NCI-H2107 (cell line): Measurements from ENCODE around the gene XBP1.
A peak's percentile ranks its signal among the peaks of the same experiment; 100 is the strongest.
"Not testable (repeated sequence)": the region's sequence is repeated elsewhere in the genome, so short reads cannot be mapped to it uniquely, and the experiment has no call there.

Experiments used
- DNase-seq: peaks from one replicate; lab custom pipeline; 2025; lab: John Stamatoyannopoulos, UW

The XBP1 gene

GRCh38 chr22:28800308-28801041 lies at the start of gene XBP1:
Gene XBP1, minus strand, starts transcription at chr22:28800569.
- peak; percentile 31 for DNase-seq

DNA sequence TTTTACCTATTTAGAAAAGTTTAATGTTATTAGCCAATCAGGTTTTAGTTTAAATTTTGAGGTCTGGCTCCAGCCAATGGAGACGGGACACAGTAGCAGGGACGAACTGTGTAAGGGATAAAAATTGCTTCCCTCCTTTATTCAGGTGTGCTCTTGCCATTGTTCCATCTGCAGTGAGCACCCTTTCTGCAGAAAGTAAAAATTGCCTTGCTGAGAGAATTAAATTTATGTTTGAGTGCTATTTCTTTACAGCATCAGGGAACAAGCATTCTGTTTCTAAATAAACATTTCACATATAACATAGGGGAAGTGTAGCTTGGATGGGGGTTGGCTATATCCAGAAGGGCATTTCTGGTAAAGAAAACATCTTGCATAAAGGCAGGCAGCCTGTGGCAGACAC lies 46.6 kb upstream of the XBP1 start:
- DNase-seq = no peak

DNA sequence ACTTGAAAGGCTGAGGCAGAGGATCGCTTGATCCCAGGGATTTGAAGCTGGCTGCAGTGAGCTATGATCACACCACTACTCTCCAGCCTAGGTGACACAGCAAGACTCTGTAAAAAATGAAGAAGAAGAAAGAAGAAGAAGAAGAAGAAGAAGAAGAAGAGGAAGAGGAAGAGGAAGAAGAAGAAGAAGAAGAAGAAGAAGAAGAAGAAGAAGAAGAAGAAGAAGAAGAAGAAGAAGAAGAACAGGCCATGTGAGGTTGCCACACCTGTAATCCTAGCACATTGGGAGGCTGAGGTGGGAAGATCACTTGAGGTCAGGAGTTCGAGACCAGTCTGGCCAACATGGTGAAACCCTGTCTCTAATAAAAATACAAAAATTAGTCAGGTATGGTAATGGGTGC lies 43.9 kb upstream of the XBP1 start:
- DNase-seq = not testable (repeated sequence)

- no peak for DNase-seq
Measured at GRCh38 chr22:28843633-28844032, 43.3 kb upstream of the XBP1 start.

- DNase-seq = no peak
Measured at GRCh38 chr22:28841111-28841510, 40.7 kb upstream of the XBP1 start.

- no peak for DNase-seq
Measured at GRCh38 chr22:28838971-28839370, 38.6 kb upstream of the XBP1 start.

DNA sequence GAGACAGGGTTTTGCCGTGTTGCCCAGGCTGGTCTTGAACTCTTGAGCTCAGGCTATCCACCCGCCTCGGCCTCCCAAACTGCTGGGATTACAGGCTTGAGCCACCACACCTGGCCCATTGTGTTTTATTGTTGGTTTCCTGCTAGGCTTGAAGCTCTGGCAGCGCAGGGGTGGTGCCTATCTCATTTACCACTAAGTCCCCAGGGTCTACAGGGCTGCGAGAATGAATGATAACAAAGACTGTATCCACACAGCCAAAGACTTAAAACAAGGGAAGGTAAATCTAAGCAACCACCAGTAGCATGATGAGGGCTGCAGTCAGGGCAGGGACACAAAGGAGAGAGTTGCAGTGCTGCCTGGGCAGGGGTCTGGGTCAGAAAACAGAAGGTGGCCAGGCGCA lies 37.3 kb upstream of the XBP1 start:
- DNase-seq = no peak

GRCh38 chr22:28835630-28836189 lies 35.3 kb upstream of the XBP1 start:
- no peak for DNase-seq

DNA sequence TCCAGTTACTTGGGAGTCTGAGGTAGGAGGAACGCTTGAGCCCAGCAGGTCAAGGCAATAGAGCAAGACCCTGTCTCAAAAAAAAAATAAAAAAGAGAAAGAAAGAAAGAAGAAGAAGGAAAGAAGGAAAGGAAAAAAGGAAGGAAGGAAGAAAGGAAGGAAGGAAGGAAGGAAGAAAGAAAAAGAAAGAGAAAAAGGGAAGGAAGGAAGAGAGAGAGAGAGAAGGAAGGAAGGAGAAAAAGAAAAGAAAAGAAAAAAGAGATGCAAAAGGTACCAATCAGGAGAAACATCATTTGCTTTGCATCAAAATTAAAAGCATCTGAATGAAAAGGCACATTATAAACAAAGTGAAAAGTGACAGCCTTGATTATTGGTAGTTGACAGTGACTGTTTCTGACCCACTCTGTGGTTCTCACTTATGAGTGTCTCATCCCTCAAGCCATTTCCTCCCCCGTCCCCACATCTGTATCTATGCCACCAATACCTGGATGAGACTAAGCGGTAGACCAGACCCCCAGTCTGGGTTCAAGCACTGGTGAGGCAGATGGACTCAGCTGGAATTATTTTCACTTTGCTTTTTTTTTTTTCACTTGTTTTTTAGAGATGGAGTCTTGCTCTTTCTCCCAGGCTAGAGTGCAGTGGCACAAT lies 33.0 kb upstream of the XBP1 start:
- no peak for DNase-seq

DNA sequence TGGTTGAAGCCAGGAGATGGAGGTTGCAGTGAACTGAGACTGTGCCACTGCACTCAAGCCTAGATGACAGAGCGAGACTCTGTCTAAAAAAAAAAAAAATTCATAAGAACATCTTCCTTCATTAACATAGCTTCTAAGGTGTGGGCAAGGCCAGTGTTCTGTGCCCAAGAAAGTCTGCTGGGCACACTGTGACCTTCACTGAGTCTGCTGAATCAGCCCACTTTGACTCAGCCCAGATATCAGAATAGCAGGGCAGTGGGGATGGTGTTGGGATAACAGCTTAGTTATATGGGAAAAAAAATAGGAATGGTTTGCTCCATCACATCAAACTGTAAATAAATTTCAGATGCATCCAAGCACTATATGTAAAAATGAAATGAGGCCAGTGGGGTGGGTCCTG lies 32.4 kb upstream of the XBP1 start:
- DNase-seq = no peak

DNA sequence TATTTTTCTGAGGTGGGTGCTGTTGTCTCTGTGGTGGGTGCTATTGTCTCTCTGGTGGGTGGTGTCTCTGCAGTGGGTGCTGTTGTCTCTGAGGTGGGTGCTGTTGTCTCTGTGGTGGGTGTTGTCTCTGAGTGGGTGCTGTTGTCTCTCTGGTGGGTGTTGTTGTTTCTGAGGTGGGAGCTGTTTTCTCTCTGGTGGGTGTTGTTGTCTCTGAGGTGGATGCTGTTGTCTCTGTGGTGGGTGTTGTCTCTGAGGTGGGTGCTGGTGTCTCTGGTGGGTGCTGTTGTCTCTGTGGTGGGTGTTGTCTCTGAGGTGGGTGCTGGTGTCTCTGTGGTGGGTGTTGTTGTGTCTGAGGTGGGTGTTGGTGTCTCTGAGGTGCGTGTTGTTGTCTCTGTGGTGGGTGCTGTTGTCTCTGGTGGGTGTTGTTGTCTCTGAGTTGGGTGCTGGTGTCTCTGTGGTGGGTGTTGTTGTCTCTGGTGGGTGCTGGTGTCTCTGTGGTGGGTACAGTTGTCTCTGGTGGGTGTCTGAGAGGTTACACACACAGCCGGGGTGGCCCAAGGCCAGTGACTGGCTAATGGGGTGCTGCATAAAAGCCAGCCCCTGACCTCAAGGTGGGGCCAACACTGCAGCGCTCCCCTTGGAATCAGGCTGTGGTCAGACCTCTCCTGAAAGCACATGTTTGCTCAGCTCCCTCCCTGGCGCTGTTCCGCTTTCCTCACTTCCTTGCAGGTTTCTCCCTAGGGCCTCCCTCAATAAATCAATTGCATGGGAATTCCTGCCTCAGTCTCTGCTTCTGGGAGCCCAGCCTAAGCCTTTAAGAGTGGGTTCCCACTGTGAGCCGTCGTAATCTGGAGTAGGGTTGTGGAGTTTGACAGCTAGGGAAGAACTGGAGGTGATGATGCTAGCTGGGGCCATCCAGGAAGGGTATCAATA lies 31.0 kb upstream of the XBP1 start:
- DNase-seq = no peak

DNA sequence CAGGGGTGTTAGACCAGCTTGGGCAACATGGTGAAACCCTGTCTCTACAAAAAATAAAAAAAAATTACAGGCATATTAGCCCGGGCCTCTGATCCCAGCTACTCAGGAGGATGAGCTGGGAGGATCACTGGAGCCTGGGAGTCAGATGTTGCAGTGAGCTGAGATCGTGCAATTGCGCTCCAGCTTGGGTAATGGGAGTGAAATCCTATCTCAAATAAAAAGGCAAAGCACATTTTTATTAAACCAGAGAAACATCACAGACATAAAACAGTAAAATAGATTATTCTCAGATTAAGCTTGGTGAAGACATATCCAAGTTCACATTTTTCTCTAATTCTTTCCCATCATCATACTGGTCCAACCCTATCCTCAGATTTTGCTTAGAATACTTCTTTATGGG lies 30.1 kb upstream of the XBP1 start:
- DNase-seq = no peak

GRCh38 chr22:28829358-28830181 lies 29.2 kb upstream of the XBP1 start:
- no peak for DNase-seq

- no peak for DNase-seq
Measured at GRCh38 chr22:28826921-28827320, 26.6 kb upstream of the XBP1 start.

DNA sequence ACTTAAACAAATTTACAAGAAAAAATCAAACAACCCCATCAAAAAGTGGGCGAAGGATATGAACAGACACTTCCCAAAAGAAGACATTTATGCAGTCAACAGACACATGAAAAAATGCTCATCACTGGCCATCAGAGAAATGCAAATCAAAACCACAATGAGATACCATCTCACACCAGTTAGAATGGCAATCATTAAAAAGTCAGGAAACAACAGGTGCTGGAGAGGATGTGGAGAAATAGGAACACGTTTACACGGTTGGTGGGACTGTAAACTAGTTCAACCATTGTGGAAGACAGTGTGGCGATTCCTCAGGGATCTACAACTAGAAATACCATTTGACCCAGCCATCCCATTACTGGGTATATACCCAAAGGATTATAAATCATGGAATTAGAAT lies 26.1 kb upstream of the XBP1 start:
- DNase-seq = not testable (repeated sequence)

DNA sequence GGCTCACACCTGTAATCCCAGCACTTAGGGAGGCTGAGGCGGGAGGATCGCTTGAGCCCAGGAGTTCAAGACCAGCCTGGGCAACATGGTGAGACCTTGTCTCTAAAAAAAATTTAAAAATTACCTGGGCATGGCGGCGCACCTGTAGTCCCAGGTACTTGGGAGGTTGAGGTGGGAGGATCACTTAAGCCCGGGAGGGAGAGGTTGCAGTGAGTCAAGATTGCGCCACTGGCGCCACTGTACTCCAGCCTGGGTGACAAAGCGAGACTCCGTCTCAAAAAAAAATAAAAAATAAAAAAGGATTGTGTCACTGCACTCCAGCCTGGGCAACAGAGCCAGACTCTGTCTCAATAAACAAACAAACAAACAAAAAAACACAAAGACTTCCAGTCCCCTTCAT lies 24.1 kb upstream of the XBP1 start:
- DNase-seq = not testable (repeated sequence)

DNA sequence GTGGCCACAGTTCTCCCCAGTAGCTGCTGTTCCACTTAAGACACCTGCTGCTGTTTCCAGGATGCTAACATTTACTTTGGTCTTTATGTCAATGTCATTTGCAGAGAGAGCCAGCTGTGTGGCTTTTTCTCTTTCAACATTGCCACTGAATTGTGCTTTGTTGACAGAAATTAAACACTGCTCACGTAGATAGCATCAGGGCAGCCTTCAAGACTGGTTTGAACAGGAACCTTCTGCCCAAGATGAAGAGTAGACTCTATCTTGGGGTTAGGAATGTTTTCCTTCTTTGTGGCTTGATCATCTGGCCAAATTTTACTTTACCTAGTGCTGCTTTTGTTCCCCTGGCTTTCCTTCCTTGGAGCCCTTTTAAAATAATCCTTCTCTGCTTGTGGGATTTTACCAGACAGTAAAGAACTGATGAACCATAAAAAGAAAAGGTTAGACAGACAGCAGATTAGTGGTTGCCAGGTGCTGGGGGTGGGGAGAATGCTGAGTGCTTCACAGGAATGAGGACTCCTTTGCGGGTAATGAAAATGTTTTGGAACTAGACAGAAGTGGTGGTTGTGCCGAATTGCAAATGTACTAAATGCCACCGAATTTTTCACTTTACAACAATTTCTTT lies 22.7 kb upstream of the XBP1 start:
- DNase-seq = no peak

- DNase-seq = no peak
Measured at GRCh38 chr22:28821452-28821851, 21.1 kb upstream of the XBP1 start.

GRCh38 chr22:28820885-28821284 lies 20.5 kb upstream of the XBP1 start:
- DNase-seq = no peak

DNA sequence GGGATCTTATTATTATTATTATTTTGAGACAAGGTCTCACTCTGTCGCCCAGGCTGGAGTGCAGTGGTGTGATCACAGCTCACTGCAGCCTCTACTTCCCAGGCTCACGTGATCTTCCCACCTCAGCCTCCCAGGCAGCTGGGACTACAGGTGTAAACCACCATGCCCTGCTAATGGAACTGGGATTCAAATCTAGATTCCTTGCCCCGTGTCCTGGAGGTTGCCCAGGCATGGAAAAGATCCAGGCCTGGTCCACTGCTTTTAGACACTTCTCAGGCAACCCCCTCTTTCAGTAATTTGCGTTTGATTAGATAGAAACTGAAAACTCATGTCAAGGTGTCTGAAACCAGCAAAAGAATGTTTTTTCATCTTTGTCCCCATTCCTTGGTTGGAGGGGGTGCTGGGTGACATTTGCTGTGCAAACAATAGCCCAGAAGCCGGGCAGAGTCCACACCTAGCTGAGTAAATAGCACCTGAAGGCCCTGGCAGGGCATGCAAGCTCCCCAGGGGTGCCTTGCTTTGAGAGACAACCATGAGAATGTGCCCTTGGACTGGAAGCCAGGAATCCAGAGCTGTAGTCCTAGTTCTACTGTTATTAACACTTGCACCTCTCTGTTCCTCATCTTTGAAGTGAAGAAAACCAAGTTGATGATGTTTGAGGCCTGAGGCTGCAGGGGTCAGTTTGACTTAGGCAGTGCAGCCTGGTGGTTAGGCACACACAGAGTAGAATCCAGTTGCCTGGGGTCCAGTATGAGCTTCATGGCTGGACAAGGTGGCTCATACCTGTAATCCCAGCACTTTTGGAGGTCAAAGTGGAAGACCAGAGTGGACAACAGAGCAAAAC lies 19.1 kb upstream of the XBP1 start:
- no peak for DNase-seq
